Embryonic facial prominence (tissue), 1 donor: Measurements from ENCODE around the gene CLPTM1.

Source experiments
- DNase-seq: peaks from one replicate; pipeline ENCODE4 v3.0.0-alpha.2; 2016; ENCODE audit errors: extremely low spot score

The CLPTM1 gene

DNA sequence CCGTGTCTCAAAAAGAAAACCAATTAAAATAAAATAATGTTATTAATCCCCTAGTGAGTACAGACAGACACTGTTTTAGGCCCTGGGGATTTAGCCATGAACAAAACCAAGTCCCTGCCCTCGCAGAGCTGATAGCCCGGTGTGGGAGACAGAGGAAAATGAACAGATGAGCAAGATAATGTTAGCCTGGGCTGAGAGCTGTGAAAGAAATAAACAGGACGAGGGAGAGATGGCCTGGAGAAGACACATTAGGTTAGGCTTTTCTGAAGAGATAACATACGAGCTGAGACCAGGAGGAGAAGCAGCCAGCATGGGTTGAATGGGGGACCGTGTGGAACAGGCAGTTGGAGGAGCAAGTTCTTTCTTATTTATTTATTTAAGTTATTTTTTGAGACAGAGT lies 55.1 kb downstream of the CLPTM1 start:
- DNase-seq, result no peak

GRCh38 chr19:45011959-45012358 lies 56.8 kb downstream of the CLPTM1 start:
- no peak for DNase-seq

- no peak for DNase-seq
Measured at GRCh38 chr19:45016388-45017314, 61.5 kb downstream of the CLPTM1 start.

DNA sequence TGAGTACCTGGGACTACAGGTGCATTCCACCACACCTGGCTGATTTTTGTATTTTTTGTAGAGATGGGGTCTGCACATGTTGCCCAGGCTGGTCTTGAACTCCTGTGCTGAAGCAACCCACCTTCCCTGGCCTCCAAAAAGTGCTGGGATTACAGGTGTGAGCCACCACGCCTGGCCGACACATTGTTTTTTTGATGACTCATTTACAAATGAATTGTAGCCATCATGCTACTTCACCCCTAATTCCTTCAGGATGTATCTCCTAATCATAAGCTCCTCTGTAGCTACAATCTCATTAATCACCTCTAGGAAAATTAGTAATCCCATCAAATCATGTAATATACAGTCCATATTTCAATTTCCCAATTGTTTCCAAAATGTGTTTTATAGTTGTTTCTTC lies 64.0 kb downstream of the CLPTM1 start:
- DNase-seq, result no peak

DNA sequence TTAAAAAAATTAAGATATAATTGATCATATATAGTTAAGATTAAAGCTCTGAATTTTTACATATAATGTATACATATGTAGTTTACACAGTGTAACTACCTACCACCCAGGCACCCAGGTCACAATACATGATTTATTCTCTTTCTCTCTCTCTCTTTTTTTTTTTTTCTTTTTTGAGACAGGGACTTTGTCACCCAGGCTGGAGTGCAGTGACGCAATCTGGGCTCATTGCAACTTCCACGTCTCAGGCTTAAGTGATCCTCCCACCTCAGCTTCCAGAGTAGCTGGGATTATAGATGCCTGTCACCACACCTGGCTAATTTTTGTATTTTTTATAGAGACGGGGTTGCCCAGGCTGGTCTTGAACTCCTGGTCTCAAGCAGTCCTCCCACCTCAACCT lies 64.9 kb downstream of the CLPTM1 start:
- no peak for DNase-seq

GRCh38 chr19:45021971-45022370 lies 66.8 kb downstream of the CLPTM1 start:
- no peak for DNase-seq

GRCh38 chr19:45023048-45023447 lies 67.9 kb downstream of the CLPTM1 start:
- no peak for DNase-seq

DNA sequence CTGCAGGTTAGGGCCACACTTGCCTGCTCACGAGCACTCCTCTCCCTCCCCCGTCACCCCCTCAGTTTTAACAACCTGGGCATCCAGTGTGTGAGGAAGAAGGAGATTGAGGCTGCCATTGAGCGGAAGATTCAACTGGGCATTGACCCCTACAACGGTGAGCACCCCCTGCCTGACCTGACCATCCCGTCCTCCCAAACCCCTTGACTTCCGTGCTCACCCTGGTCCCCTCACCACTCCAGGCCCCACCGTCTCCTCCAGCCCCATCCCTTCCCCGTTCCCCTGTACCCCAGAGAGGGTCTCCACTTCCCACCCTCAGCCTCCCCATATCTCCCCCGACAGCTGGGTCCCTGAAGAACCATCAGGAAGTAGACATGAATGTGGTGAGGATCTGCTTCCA lies 70.1 kb downstream of the CLPTM1 start:
- no peak for DNase-seq

GRCh38 chr19:45027371-45027770 lies 72.2 kb downstream of the CLPTM1 start:
- no peak for DNase-seq

DNA sequence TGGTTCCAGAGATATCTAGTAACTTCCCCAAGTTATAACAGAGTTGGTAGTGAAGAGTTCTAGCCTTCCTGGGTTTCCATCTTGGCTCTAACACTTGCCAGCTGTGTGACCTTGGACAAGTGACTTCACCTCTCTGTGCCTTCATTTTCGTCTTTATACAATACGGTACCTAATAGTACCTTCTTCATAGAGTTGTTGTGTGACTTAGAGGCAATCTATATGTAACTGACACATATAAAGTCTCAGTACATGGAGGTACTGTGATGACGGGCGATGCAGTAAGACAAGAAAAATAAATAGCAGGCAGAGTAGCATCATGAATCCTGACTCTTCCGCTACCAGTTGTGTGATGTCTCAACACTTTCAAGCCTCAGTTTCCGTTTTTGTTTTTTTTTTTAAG lies 75.6 kb downstream of the CLPTM1 start:
- no peak for DNase-seq

DNA sequence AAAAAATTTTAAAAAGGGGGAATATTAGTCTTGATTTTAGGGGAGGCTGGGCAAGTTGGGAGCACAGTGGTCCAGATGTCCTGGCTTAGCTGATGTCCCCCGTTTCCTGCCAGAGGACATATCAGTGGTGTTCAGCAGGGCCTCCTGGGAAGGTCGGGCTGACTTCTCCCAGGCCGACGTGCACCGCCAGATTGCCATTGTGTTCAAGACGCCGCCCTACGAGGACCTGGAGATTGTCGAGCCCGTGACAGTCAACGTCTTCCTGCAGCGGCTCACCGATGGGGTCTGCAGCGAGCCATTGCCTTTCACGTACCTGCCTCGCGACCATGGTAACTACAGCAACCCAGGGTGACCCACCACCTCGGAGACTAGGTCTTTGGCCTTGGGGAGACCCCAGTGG lies 77.2 kb downstream of the CLPTM1 start:
- no peak for DNase-seq

DNA sequence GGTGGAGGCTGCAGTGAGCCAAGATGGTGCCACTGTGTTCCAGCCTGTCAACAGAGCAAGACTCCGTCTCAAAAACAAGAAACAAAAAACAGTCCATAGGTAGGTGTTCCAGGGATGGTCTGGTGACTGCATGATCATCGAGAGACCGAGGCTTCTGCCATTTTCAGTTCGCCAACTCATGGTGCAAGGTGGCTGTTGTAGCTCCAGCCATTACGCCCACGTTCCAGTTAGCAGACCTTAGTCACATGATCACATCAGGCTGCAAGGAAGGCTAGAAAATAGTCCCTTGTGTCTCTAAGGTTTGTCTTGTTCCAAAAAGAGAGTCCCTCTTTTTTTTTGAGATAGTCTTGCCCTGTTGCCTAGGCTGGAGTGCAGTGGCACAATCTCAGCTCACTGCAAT lies 80.6 kb downstream of the CLPTM1 start:
- DNase-seq, result no peak

DNA sequence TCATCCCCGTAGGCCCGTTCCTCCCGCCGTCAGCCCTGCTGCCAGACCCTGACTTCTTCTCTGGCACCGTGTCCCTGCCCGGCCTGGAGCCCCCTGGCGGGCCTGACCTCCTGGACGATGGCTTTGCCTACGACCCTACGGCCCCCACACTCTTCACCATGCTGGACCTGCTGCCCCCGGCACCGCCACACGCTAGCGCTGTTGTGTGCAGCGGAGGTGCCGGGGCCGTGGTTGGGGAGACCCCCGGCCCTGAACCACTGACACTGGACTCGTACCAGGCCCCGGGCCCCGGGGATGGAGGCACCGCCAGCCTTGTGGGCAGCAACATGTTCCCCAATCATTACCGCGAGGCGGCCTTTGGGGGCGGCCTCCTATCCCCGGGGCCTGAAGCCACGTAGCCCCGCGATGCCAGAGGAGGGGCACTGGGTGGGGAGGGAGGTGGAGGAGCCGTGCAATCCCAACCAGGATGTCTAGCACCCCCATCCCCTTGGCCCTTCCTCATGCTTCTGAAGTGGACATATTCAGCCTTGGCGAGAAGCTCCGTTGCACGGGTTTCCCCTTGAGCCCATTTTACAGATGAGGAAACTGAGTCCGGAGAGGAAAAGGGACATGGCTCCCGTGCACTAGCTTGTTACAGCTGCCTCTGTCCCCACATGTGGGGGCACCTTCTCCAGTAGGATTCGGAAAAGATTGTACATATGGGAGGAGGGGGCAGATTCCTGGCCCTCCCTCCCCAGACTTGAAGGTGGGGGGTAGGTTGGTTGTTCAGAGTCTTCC lies 82.4 kb downstream of the CLPTM1 start:
- DNase-seq, result no peak

DNA sequence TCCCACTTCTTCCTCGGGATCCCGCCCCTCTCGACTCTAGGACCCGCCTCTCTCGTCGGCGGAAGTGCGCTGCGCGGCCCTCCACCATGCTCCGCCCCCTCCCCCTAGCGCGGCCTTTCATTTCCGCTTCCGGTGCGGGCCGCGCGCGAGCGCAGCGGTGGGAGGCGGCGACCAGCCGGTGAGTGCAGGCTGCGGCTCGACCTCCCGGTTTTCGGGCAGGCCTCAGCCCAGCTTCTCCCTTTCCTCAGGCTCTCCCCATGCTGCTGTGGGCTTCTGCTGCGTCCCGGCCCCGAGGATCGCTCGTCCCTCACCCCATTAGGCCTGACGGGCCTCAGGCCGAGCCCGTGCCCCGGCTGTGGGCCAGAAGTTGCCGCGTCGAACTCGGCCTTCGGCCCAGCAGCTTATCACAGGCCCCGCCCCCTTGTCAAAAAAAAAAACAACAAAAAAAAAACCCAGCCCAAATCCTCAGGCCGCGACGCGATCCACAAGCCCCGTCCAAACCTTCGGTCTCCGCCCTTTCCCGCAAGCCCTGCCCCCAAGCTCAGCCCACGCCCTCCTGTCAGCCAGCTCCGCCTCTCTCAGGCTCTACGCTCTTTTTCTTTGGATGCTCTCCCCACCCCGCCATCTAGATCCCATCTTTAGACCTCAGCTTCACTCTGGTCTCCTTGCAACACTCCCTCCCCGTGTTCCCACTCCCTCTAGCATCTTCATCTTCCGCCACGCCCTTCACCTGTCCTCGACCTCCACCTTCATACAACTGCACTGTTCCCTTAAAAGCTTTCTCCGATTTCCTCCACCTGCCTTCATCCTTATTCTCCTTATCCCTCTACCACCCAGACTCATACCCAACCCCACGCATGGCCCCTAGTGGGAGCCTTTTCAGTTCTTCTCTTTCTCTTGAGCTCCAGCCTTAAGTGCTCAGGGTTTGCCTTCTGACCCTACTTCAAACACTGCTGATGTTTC lies 84.0 kb downstream of the CLPTM1 start, which contains the start of gene CLASRP:
Gene CLASRP, plus strand, starts transcription at position 115 of the 963 bp plus-strand sequence. CDS start 1,168 bp downstream, outside the sequence.
- peak; percentile 91 for DNase-seq

- no peak for DNase-seq
Measured at GRCh38 chr19:45040059-45040771, 85.0 kb downstream of the CLPTM1 start.

GRCh38 chr19:45041125-45041524 lies 85.9 kb downstream of the CLPTM1 start:
- no peak for DNase-seq
